Measurements from ENCODE around the gene NUP50. TPM values are rescaled to one million over a fixed set of nuclear protein-coding genes. Genes with fewer than 3 reads are reported as not detected.
A peak's percentile ranks its signal among the peaks of the same experiment; 100 is the strongest.

Gene NUP50
- total RNA-seq = 19.8 TPM

- Histone ChIP-seq H3K27me3 (ENCODE audit: control insufficient read depth in 3 of 3, insufficient read depth in 3 of 3, low read length in 3 of 3) (no peaks in the 10 kb centered on the region), H3K9me3 (ENCODE audit: control insufficient read depth in 3 of 3, low read length in 3 of 3) (no peaks in the 10 kb centered on the region), H3K4me3 (ENCODE audit: low read length in 3 of 3) (peak within 1 kb of the TSS; percentile 78 to 89 (median 87)), H3K4me1 (ENCODE audit: control insufficient read depth in 3 of 3, insufficient read depth in 3 of 3, low read length in 3 of 3) (peaks cover 20 to 39% (median 24%) of the 10 kb centered on the region in 3 donors), H3K9ac (ENCODE audit: low read depth in 1 of 3, low read length in 3 of 3) (peak within 1 kb of the TSS; percentile 85 to 93 (median 86)), H3K36me3 (ENCODE audit: control insufficient read depth in 3 of 3, insufficient read depth in 3 of 3, low read length in 3 of 3) (peaks cover 4 to 6% (median 4%) of the 10 kb centered on the region in 3 donors), H3K27ac (ENCODE audit: low read depth, low read length) (peak within 1 kb of the TSS; percentile 87)
These were observed at the start of gene NUP50 for GRCh38 chr22:45163451-45164269. Gene NUP50 (plus strand): TSS chr22:45163925. CDS start chr22:45168178, 4,253 bp downstream.

GRCh38 chr22:45120440-45120839 is 43.3 kb upstream of the NUP50 start:
- no peak overlapping the region for H3K9ac ChIP-seq (ENCODE audit: low read depth in 1 of 3, low read length in 3 of 3)
- no peaks in the 10 kb centered on the region for H3K4me1 ChIP-seq (ENCODE audit: control insufficient read depth in 3 of 3, insufficient read depth in 3 of 3, low read length in 3 of 3)
- peaks cover 5 to 14% (median 10%) of the 10 kb centered on the region in 3 donors for H3K27me3 ChIP-seq (ENCODE audit: control insufficient read depth in 3 of 3, insufficient read depth in 3 of 3, low read length in 3 of 3)
- no peaks in the 10 kb centered on the region for H3K36me3 ChIP-seq (ENCODE audit: control insufficient read depth in 3 of 3, insufficient read depth in 3 of 3, low read length in 3 of 3)
- H3K27ac ChIP-seq (ENCODE audit: low read depth, low read length) = no peak overlapping the region
- no peaks in the 10 kb centered on the region for H3K9me3 ChIP-seq (ENCODE audit: control insufficient read depth in 3 of 3, low read length in 3 of 3)
- H3K4me3 ChIP-seq (ENCODE audit: low read length in 3 of 3) = no peak overlapping the region

GRCh38 chr22:45120931-45121330 is 42.8 kb upstream of the NUP50 start:
- no peak overlapping the region for H3K9ac ChIP-seq (ENCODE audit: low read depth in 1 of 3, low read length in 3 of 3)
- no peaks in the 10 kb centered on the region for H3K9me3 ChIP-seq (ENCODE audit: control insufficient read depth in 3 of 3, low read length in 3 of 3)
- no peaks in the 10 kb centered on the region for H3K4me1 ChIP-seq (ENCODE audit: control insufficient read depth in 3 of 3, insufficient read depth in 3 of 3, low read length in 3 of 3)
- H3K36me3 ChIP-seq (ENCODE audit: control insufficient read depth in 3 of 3, insufficient read depth in 3 of 3, low read length in 3 of 3) = no peaks in the 10 kb centered on the region
- H3K27me3 ChIP-seq (ENCODE audit: control insufficient read depth in 3 of 3, insufficient read depth in 3 of 3, low read length in 3 of 3) = peaks cover 5 to 12% (median 10%) of the 10 kb centered on the region in 3 donors
- H3K4me3 ChIP-seq (ENCODE audit: low read length in 3 of 3) = no peak overlapping the region
- H3K27ac ChIP-seq (ENCODE audit: low read depth, low read length) = no peak overlapping the region

GRCh38 chr22:45124176-45124847 is 39.4 kb upstream of the NUP50 start:
- Histone ChIP-seq H3K4me3 (ENCODE audit: low read length in 3 of 3) (no peak overlapping the region), H3K9ac (ENCODE audit: low read depth in 1 of 3, low read length in 3 of 3) (no peak overlapping the region), H3K4me1 (ENCODE audit: control insufficient read depth in 3 of 3, insufficient read depth in 3 of 3, low read length in 3 of 3) (no peaks in the 10 kb centered on the region), H3K36me3 (ENCODE audit: control insufficient read depth in 3 of 3, insufficient read depth in 3 of 3, low read length in 3 of 3) (no peaks in the 10 kb centered on the region), H3K9me3 (ENCODE audit: control insufficient read depth in 3 of 3, low read length in 3 of 3) (no peaks in the 10 kb centered on the region), H3K27ac (ENCODE audit: low read depth, low read length) (no peak overlapping the region), H3K27me3 (ENCODE audit: control insufficient read depth in 3 of 3, insufficient read depth in 3 of 3, low read length in 3 of 3) (peaks cover 10 to 12% (median 10%) of the 10 kb centered on the region in 3 donors)

GRCh38 chr22:45125188-45125587 is 38.5 kb upstream of the NUP50 start:
- Histone ChIP-seq H3K36me3 (ENCODE audit: control insufficient read depth in 3 of 3, insufficient read depth in 3 of 3, low read length in 3 of 3) (no peaks in the 10 kb centered on the region), H3K9ac (ENCODE audit: low read depth in 1 of 3, low read length in 3 of 3) (no peak overlapping the region), H3K4me3 (ENCODE audit: low read length in 3 of 3) (no peak overlapping the region), H3K4me1 (ENCODE audit: control insufficient read depth in 3 of 3, insufficient read depth in 3 of 3, low read length in 3 of 3) (no peaks in the 10 kb centered on the region), H3K27me3 (ENCODE audit: control insufficient read depth in 3 of 3, insufficient read depth in 3 of 3, low read length in 3 of 3) (peaks cover 10 to 12% (median 10%) of the 10 kb centered on the region in 3 donors), H3K27ac (ENCODE audit: low read depth, low read length) (no peak overlapping the region), H3K9me3 (ENCODE audit: control insufficient read depth in 3 of 3, low read length in 3 of 3) (no peaks in the 10 kb centered on the region)

GRCh38 chr22:45127866-45128265 is 35.9 kb upstream of the NUP50 start:
- Histone ChIP-seq H3K27me3 (ENCODE audit: control insufficient read depth in 3 of 3, insufficient read depth in 3 of 3, low read length in 3 of 3) (peaks cover 10 to 11% (median 10%) of the 10 kb centered on the region in 3 donors), H3K4me3 (ENCODE audit: low read length in 3 of 3) (no peak overlapping the region), H3K4me1 (ENCODE audit: control insufficient read depth in 3 of 3, insufficient read depth in 3 of 3, low read length in 3 of 3) (no peaks in the 10 kb centered on the region), H3K27ac (ENCODE audit: low read depth, low read length) (no peak overlapping the region), H3K36me3 (ENCODE audit: control insufficient read depth in 3 of 3, insufficient read depth in 3 of 3, low read length in 3 of 3) (peaks cover 0 to 4% (median 3%) of the 10 kb centered on the region in 3 donors), H3K9me3 (ENCODE audit: control insufficient read depth in 3 of 3, low read length in 3 of 3) (no peaks in the 10 kb centered on the region), H3K9ac (ENCODE audit: low read depth in 1 of 3, low read length in 3 of 3) (no peak overlapping the region)

GRCh38 chr22:45129703-45130524 is 33.8 kb upstream of the NUP50 start:
- Histone ChIP-seq H3K27ac (ENCODE audit: low read depth, low read length) (no peak overlapping the region), H3K9ac (ENCODE audit: low read depth in 1 of 3, low read length in 3 of 3) (no peak overlapping the region), H3K36me3 (ENCODE audit: control insufficient read depth in 3 of 3, insufficient read depth in 3 of 3, low read length in 3 of 3) (peaks cover 13 to 17% (median 14%) of the 10 kb centered on the region in 3 donors), H3K9me3 (ENCODE audit: control insufficient read depth in 3 of 3, low read length in 3 of 3) (peaks cover 4 to 9% (median 6%) of the 10 kb centered on the region in 3 donors), H3K4me1 (ENCODE audit: control insufficient read depth in 3 of 3, insufficient read depth in 3 of 3, low read length in 3 of 3) (no peaks in the 10 kb centered on the region), H3K4me3 (ENCODE audit: low read length in 3 of 3) (no peak overlapping the region), H3K27me3 (ENCODE audit: control insufficient read depth in 3 of 3, insufficient read depth in 3 of 3, low read length in 3 of 3) (peaks cover 3 to 10% (median 3%) of the 10 kb centered on the region in 3 donors)

- no peaks in the 10 kb centered on the region for H3K4me1 ChIP-seq (ENCODE audit: control insufficient read depth in 3 of 3, insufficient read depth in 3 of 3, low read length in 3 of 3)
- H3K36me3 ChIP-seq (ENCODE audit: control insufficient read depth in 3 of 3, insufficient read depth in 3 of 3, low read length in 3 of 3) = peaks cover 14 to 20% (median 14%) of the 10 kb centered on the region in 3 donors
- peaks cover 4 to 9% (median 6%) of the 10 kb centered on the region in 3 donors for H3K9me3 ChIP-seq (ENCODE audit: control insufficient read depth in 3 of 3, low read length in 3 of 3)
- no peak overlapping the region for H3K9ac ChIP-seq (ENCODE audit: low read depth in 1 of 3, low read length in 3 of 3)
- H3K27ac ChIP-seq (ENCODE audit: low read depth, low read length) = no peak overlapping the region
- H3K4me3 ChIP-seq (ENCODE audit: low read length in 3 of 3) = no peak overlapping the region
- peaks cover 0 to 4% (median 0%) of the 10 kb centered on the region in 3 donors for H3K27me3 ChIP-seq (ENCODE audit: control insufficient read depth in 3 of 3, insufficient read depth in 3 of 3, low read length in 3 of 3)
These were observed 32.8 kb upstream of the NUP50 start for GRCh38 chr22:45130891-45131290.

- Histone ChIP-seq H3K36me3 (ENCODE audit: control insufficient read depth in 3 of 3, insufficient read depth in 3 of 3, low read length in 3 of 3) (peaks cover 14 to 20% (median 14%) of the 10 kb centered on the region in 3 donors), H3K4me3 (ENCODE audit: low read length in 3 of 3) (no peak overlapping the region), H3K27me3 (ENCODE audit: control insufficient read depth in 3 of 3, insufficient read depth in 3 of 3, low read length in 3 of 3) (no peaks in the 10 kb centered on the region), H3K9me3 (ENCODE audit: control insufficient read depth in 3 of 3, low read length in 3 of 3) (peaks cover 4 to 9% (median 6%) of the 10 kb centered on the region in 3 donors), H3K4me1 (ENCODE audit: control insufficient read depth in 3 of 3, insufficient read depth in 3 of 3, low read length in 3 of 3) (no peaks in the 10 kb centered on the region), H3K9ac (ENCODE audit: low read depth in 1 of 3, low read length in 3 of 3) (no peak overlapping the region), H3K27ac (ENCODE audit: low read depth, low read length) (no peak overlapping the region)
These were observed 32.0 kb upstream of the NUP50 start for GRCh38 chr22:45131749-45132148.

Measured in skeletal muscle tissue (tissue), 4 donors.